Nucleus accumbens (tissue), 56 donors: ENCODE measurements around the gene RPL7L1.
"Not testable (repeated sequence)": the region's sequence is repeated elsewhere in the genome, so short reads cannot be mapped to it uniquely, and the experiment has no call there.

ENCODE experiments used
- DNase-seq, 56 donors: peaks; one replicate each; lab custom pipeline; 2025; lab: John Stamatoyannopoulos, UW

The RPL7L1 gene

GRCh38 chr6:42890311-42891198 lies 11.1 kb downstream of the RPL7L1 start:
- DNase-seq = peak; percentile 41 to 96 (median 86)

- no peak for DNase-seq
These were observed 11.8 kb downstream of the RPL7L1 start for GRCh38 chr6:42891199-42891722.

- DNase-seq = not testable (repeated sequence)
These were observed 14.8 kb downstream of the RPL7L1 start for GRCh38 chr6:42894041-42894828.

GRCh38 chr6:42896178-42896719 lies 16.8 kb downstream of the RPL7L1 start:
- no peak for DNase-seq

GRCh38 chr6:42898891-42899361 lies 19.5 kb downstream of the RPL7L1 start:
- peak in 43 of 56 donors; percentile 3 to 88 (median 39) for DNase-seq

GRCh38 chr6:42899871-42900270 lies 20.5 kb downstream of the RPL7L1 start:
- DNase-seq = no peak

- DNase-seq = peak in 49 of 56 donors; percentile 6 to 82 (median 49)
These were observed 22.1 kb downstream of the RPL7L1 start for GRCh38 chr6:42901538-42901957.

- DNase-seq = not testable (repeated sequence)
These were observed 23.2 kb downstream of the RPL7L1 start for GRCh38 chr6:42902429-42903263.

GRCh38 chr6:42904467-42904866 lies 25.1 kb downstream of the RPL7L1 start:
- no peak for DNase-seq

GRCh38 chr6:42907336-42907735 lies 27.9 kb downstream of the RPL7L1 start:
- no peak for DNase-seq

GRCh38 chr6:42909835-42910234 lies 30.4 kb downstream of the RPL7L1 start:
- peak in 7 of 56 donors; percentile 4 to 35 (median 16) for DNase-seq

GRCh38 chr6:42911171-42912021 lies 32.0 kb downstream of the RPL7L1 start:
- no peak for DNase-seq

GRCh38 chr6:42914546-42914945 lies 35.1 kb downstream of the RPL7L1 start:
- no peak for DNase-seq

- no peak for DNase-seq
These were observed 36.3 kb downstream of the RPL7L1 start, which contains the start of gene PTCRA for GRCh38 chr6:42915732-42916131. TSS of gene PTCRA (plus strand) at chr6:42916053. CDS start at chr6:42916070, 17 bp downstream.

- no peak for DNase-seq
These were observed 36.9 kb downstream of the RPL7L1 start for GRCh38 chr6:42916288-42916687.

GRCh38 chr6:42921801-42922200 lies 42.4 kb downstream of the RPL7L1 start:
- DNase-seq = no peak

- DNase-seq = no peak
These were observed 44.2 kb downstream of the RPL7L1 start for GRCh38 chr6:42923666-42924065.

- DNase-seq = no peak
These were observed 45.9 kb downstream of the RPL7L1 start for GRCh38 chr6:42925248-42925857.
